Mesothelial cell of epicardium (in vitro differentiated cells): ENCODE results near the gene SLC10A2. TPM values are rescaled to one million over a fixed set of nuclear protein-coding genes. Genes with fewer than 3 reads are reported as not detected.
"Not testable (repeated sequence)": the region's sequence is repeated elsewhere in the genome, so short reads cannot be mapped to it uniquely, and the experiment has no call there.

Experiments used
- DNase-seq, 2 experiments: peaks; one replicate each; pipeline ENCODE4 v3.0.0; 2021; ENCODE audit warnings: low spot score in 2 of 2; ENCODE audit not compliant: unreplicated experiment in 2 of 2
- H3K27ac Mint-ChIP-seq: 2 replicates; pipeline ENCODE4 v1.8.0; 2021; ENCODE audit warnings: mixed read lengths
- H3K27me3 Mint-ChIP-seq: 2 replicates; pipeline ENCODE4 v1.8.0; 2021; ENCODE audit warnings: low read depth, mixed read lengths
- H3K36me3 Mint-ChIP-seq: 2 replicates; pipeline ENCODE4 v1.8.0; 2021; ENCODE audit warnings: mixed read lengths
- H3K4me1 Mint-ChIP-seq: 2 replicates; pipeline ENCODE4 v1.8.0; 2021; ENCODE audit warnings: mixed read lengths
- H3K4me3 Mint-ChIP-seq: 2 replicates; pipeline ENCODE4 v1.8.0; 2021; ENCODE audit warnings: mild to moderate bottlenecking, moderate library complexity, mixed read lengths
- H3K9me3 Mint-ChIP-seq: 2 replicates; pipeline ENCODE4 v1.8.0; 2021; ENCODE audit warnings: mixed read lengths
- total RNA-seq: library from RNA; stranded (reverse); gene quantifications from 3 replicates; pipeline ENCODE4 v1.2.1, GENCODE V29; 2021
- TF ChIP-seq, protein P1 (sequence below): fragments of 200-600 bp; sonication (generic); IDR thresholded peaks from one replicate; pipeline ENCODE4 v1.5.0; 2021; ENCODE audit warnings: antibody characterized with exemption; ENCODE audit not compliant: unreplicated experiment

The SLC10A2 gene, protein sequence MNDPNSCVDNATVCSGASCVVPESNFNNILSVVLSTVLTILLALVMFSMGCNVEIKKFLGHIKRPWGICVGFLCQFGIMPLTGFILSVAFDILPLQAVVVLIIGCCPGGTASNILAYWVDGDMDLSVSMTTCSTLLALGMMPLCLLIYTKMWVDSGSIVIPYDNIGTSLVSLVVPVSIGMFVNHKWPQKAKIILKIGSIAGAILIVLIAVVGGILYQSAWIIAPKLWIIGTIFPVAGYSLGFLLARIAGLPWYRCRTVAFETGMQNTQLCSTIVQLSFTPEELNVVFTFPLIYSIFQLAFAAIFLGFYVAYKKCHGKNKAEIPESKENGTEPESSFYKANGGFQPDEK
- total RNA-seq = not detected in 3 replicates

- DNase-seq = no peak
- Mint-ChIP-seq H3K36me3 (no peaks in the 10 kb centered on the region), H3K4me1 (peaks cover 15% of the 10 kb centered on the region), H3K27me3 (peaks cover 9% of the 10 kb centered on the region), H3K4me3 (no peak within 1 kb of the TSS), H3K27ac (no peak within 1 kb of the TSS), H3K9me3 (peaks cover 4% of the 10 kb centered on the region)
- TF ChIP-seq, protein P1, sequence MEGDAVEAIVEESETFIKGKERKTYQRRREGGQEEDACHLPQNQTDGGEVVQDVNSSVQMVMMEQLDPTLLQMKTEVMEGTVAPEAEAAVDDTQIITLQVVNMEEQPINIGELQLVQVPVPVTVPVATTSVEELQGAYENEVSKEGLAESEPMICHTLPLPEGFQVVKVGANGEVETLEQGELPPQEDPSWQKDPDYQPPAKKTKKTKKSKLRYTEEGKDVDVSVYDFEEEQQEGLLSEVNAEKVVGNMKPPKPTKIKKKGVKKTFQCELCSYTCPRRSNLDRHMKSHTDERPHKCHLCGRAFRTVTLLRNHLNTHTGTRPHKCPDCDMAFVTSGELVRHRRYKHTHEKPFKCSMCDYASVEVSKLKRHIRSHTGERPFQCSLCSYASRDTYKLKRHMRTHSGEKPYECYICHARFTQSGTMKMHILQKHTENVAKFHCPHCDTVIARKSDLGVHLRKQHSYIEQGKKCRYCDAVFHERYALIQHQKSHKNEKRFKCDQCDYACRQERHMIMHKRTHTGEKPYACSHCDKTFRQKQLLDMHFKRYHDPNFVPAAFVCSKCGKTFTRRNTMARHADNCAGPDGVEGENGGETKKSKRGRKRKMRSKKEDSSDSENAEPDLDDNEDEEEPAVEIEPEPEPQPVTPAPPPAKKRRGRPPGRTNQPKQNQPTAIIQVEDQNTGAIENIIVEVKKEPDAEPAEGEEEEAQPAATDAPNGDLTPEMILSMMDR = no peak
Observed at GRCh38 chr13:103066079-103066780, at the start of gene SLC10A2. TSS of gene SLC10A2 (minus strand) at chr13:103066417. CDS start at chr13:103066249, 168 bp downstream.

- H3K27ac Mint-ChIP-seq = peak overlapping the region; percentile 54
Observed at GRCh38 chr13:103107580-103107979, 41.4 kb upstream of the SLC10A2 start.

DNA sequence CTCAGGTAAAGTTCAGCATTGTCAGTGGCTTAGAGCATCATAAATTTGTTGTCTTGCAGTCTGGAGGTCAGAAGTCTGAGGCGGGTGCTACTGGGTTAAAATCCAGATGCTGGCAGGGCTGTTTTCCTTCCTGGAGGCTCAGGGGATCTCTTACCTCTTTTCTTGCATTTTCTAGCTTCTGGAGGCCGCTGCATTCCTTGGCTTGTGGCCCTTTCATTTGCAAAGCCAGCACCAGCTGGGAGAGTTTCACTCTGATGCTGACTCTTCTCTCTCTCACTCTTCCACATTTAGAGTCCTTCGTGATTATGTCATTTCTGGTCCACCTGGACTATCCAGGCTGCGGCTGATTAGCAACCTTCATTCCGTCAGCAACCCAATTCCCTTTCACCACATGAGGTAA lies 38.1 kb upstream of the SLC10A2 start:
- H3K27ac Mint-ChIP-seq = no peak overlapping the region

More at GRCh38 chr13:103107580-103107979, 41.4 kb upstream of the SLC10A2 start:
- TF ChIP-seq, protein P1 = no peak
- H3K27me3 Mint-ChIP-seq = peaks cover 2% of the 10 kb centered on the region
- peaks cover 49% of the 10 kb centered on the region for H3K4me1 Mint-ChIP-seq
- peaks cover 17% of the 10 kb centered on the region for H3K9me3 Mint-ChIP-seq
- H3K36me3 Mint-ChIP-seq = no peaks in the 10 kb centered on the region
- DNase-seq = no peak
- no peak overlapping the region for H3K4me3 Mint-ChIP-seq

GRCh38 chr13:103103456-103103855 lies 37.2 kb upstream of the SLC10A2 start:
- peaks cover 39% of the 10 kb centered on the region for H3K4me1 Mint-ChIP-seq
- not testable (repeated sequence) for H3K27me3 Mint-ChIP-seq, H3K27ac Mint-ChIP-seq

More for the DNA sequence above, 38.1 kb upstream of the SLC10A2 start:
- no peak overlapping the region for H3K4me3 Mint-ChIP-seq
- no peaks in the 10 kb centered on the region for H3K27me3 Mint-ChIP-seq
- no peak for DNase-seq
- peaks cover 45% of the 10 kb centered on the region for H3K4me1 Mint-ChIP-seq
- peaks cover 10% of the 10 kb centered on the region for H3K9me3 Mint-ChIP-seq
- TF ChIP-seq, protein P1 = no peak
- H3K36me3 Mint-ChIP-seq = no peaks in the 10 kb centered on the region

GRCh38 chr13:103102482-103102881 lies 36.3 kb upstream of the SLC10A2 start:
- H3K27me3 Mint-ChIP-seq = no peaks in the 10 kb centered on the region
- no peak overlapping the region for H3K27ac Mint-ChIP-seq
- TF ChIP-seq, protein P1 = no peak
- peaks cover 36% of the 10 kb centered on the region for H3K4me1 Mint-ChIP-seq
- no peak for DNase-seq
- peaks cover 10% of the 10 kb centered on the region for H3K9me3 Mint-ChIP-seq
- no peaks in the 10 kb centered on the region for H3K36me3 Mint-ChIP-seq
- no peak overlapping the region for H3K4me3 Mint-ChIP-seq

More at GRCh38 chr13:103103456-103103855, 37.2 kb upstream of the SLC10A2 start:
- DNase-seq, H3K36me3 Mint-ChIP-seq, H3K4me3 Mint-ChIP-seq, H3K9me3 Mint-ChIP-seq: not testable (repeated sequence)

DNA sequence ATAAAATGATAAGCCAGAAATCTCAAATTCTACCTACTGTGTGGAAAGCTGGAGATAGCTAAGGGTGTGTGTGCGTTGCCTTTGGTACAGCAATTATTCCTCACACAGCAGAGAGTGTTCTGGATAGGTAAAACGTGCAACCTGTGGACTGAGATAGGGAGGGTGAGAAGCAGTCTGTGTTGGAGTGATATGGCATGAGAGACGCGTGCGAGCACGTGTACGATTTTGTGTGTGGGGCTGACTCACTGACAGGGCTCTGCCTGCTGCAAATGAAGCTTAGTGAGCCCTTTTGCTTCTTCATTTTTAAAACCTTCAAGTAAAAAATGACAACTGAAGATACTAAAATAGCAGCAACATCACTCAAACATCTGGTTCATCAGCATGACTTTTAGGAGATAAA lies 35.7 kb upstream of the SLC10A2 start:
- TF ChIP-seq, protein P1 = no peak
- no peaks in the 10 kb centered on the region for H3K36me3 Mint-ChIP-seq
- H3K27ac Mint-ChIP-seq = peak overlapping the region; percentile 8
- no peak for DNase-seq
- H3K9me3 Mint-ChIP-seq = peaks cover 10% of the 10 kb centered on the region
- no peak overlapping the region for H3K4me3 Mint-ChIP-seq
- H3K27me3 Mint-ChIP-seq = no peaks in the 10 kb centered on the region
- peaks cover 30% of the 10 kb centered on the region for H3K4me1 Mint-ChIP-seq
